Anterior cingulate cortex (tissue), 58 donors: Measurements from ENCODE around the gene ANXA2.

Experiments
- DNase-seq, 58 donors: peaks; one replicate each; lab custom pipeline; 2025; lab: John Stamatoyannopoulos, UW

Gene ANXA2

DNA sequence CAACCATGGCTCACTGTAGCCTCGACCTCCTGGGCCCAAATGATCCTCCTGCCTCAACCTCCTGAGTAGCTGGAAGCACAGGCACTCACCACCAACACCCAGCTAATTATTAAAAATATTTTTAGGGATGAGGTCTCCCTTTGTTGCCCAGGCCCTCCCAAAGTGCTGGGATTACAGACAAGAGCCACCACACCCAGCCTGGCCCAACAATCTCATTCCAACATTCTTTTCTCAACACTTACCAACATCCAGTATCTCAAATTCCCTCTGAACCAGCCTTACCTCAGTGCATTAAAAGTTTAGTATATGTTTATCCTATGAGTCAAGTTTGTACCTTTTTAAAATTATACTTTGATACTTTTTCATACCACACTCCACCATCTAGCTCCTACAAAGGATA is 25.0 kb downstream of the ANXA2 start:
- DNase-seq, result no peak

DNA sequence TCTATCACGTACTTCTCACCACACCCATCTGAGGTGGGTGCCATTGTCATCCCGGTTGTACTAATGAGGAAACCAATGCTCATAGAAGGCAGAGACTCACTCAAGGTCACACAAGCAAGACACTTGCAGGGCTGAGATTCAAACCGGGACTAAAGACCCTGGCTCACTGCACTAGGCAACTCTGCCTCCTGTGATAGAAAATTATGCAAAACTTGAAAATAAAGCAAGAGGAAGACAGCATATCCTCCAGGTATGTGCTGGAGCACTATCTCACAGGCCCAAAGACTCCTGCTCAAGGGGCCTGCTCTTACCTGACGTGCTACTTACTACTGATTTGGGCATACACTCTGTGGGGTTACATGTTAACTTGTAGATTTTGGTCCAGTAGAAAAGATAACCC is 25.6 kb downstream of the ANXA2 start:
- no peak for DNase-seq

DNA sequence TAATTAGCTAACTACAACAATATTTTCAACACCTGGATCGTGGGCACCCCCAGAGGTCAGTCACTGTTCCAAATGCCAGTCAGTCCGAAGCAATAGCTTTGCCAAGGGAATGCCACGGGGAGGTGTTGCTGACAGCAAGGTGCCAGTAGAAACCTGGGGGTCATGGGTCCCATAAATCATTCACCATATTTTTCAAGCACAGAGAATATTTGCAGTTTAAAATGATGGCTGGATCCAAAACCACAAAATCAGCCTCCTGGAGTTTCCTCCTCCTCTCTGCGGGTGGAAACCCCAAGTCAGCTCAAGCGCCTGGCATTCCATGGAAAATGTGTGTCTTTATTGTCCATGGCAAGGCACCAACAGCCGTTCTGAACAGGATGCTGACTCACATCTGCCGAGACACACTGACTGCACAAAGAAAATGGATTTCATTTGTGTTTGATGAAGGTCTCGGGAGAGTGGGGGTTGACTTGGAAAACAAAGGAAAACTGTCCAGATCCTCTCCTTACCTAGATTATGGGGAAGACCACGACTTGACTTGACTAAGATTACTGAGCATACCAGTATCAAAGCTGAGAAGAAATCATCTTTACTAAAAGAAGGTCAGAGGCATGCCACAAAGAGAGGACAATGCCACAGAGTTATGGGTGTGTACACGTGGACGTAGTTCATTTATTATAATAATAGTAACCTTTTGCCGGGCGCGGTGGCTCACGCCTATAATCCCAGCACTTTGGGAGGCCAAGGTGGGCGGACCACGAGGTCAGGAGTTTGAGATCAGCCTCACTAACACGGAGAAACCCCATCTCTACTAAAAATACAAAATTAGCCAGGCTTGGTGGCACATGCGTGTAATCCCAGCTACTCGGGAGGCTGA is 26.4 kb downstream of the ANXA2 start:
- peak in 3 of 58 donors; percentile 5 to 24 (median 10) for DNase-seq

DNA sequence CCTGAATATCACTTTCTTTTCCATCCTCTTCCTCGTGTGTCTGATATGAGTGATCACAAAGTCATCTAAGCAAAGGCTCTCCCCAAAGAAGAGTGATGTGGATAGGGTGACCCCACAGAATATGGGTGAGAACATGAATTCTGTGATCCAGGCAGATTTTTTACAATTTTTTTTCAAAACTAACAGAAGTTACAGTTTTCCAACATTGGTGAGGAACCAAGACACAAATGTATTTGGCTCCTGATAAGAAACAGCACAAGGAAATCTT is 27.0 kb downstream of the ANXA2 start:
- no peak for DNase-seq

DNA sequence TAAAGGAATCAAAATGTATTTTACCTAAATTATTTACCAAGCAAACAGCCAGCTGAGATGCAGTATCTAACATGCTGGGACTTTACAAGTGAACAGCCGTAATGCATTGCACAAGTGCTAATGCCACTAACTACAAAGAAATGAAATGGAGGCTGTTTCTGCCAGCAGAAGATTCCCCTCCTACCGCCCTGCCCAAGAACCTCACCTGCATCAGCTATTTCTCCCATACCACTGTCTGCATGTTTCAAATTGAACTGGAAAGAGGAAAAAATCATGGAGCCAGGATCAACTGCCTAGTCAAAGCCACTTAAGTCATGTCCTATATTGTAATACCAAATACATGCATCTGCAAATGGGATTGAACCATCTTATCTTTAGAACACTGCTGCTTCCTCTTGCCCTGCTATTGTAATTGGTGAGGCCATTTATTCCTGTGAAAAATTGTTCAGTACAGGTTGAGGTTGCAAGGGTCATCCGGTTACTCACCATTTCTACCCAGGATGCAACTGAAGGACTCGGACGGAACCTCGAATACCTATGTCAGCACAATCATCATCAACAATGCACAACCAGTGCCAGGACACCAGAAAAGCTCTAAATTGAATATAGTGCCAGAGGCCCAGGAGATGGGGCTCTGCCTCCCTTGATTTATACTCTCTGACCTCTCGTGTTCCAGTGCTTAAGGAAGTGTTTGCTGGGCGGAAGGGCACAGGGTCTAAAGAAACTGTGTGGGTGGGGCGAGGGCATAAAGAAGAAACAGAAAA is 27.5 kb downstream of the ANXA2 start:
- no peak for DNase-seq

DNA sequence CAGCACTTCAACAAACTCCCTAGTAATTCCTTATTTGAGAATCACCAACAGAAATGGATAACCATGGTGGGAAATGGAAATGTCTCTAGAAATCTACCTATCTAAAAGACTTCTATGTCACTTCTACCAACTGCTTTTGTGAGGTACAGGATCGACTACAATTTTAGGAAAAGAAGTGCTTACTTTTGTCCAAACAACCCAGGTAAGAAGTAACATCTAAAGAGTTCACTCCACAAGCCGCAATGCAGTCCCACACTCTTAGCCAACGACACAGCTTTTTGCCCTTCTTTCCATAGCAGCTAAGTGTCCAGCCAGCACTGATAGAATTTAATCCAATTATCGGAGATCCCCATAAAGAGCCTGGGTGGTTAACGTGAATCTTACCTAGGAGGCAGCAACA is 28.1 kb downstream of the ANXA2 start:
- DNase-seq, result no peak

DNA sequence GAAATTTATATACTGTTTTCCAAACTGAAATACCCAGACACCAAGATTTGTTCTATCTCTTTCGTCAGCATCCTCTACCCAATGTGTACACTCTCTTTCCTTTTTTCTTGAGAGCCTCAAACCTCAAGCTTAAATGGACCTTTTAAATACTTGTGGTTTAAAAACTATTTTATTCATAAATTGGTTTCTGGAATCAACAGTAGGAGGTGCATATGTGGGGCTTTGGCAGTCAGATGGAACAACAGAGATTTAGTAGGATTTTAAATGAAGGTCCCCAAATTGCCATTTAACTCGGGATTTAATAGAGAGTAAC is 33.2 kb downstream of the ANXA2 start:
- no peak for DNase-seq

DNA sequence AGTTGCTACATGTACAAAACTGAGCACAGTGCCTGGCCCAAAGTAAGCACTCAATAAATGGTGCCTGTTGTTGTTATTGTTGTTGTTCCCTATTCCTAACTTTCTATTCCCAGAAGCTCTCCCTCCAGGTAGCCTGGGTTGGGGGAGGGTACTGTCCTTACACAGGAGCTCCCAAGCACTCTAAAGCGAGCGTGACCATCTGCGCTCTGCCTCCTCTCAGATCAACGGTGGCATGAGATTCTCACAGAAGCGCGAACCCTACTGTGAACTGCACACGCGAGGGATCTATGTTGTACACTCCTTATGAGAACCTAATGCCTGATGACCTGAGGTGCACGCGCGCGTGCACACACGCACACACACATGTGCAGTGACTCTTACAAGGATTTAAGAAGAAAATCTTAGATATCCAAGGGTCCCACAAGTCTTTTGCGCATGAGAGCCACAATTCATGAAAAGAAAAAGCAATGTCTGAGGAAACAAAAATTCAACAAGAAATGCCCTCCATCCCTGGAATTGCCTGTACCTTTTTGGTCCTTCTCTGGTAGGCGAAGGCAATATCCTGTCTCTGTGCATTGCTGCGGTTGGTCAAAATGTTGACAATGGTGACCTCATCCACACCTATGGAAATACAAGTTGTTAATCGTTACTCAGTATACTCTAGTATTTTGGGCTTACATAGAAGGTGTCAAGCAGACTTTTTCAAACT is 33.7 kb downstream of the ANXA2 start:
- no peak for DNase-seq

DNA sequence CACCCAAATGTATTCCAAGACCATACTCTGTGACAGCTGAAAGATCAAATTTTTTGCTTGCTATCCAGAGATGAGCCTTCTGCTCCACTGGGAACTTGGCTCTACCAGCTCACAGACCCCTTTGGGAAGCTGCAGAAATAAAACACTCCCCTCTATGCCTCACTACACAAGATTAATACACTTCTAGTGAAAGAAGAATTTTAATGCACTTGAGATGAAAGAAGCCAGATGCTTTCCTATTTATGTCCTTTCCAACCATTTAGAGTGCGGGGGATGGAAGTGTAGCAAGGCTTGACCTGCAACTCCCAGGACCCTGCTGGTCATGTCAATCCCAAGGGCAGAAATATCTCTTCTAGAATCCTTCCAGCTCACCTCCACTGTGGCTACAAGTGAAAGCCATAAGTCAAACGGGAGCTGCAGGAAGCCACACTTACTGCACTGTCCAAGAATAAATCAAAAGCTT is 34.7 kb downstream of the ANXA2 start:
- no peak for DNase-seq

DNA sequence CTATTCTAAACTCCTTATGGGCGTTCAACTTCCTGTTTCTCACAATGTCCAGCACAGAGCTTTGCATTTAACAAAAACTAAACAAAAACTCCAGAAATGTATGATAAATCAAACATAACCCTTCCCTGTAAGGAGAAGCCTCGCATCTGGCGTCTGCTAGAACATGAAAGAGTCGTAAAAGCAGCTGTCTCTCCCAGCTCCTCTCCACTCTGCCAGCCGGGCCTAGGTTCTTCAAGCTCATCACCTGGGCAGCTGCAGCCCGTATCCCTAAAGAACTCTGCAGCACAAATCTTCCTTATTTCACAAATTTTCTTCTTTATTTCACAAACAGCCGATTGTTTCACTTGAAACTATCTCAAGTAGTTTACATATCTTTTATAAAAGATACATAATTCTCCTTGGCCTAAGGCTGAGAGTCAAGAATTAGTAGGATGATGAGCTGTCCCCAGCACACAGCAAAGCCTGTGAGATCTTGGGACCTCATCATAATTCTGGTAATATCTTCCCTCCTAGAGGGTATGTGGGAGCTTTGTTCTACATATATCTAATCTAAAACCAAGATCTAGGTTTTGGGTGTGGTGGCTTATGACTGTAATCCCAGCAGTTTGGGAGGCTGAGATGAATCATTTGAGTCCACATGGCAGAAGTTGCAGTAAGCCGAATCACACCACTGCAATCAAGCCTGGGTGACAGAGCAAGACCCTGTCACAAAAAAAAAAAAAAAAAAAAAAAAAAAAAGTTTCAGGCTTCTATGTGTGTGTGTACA is 35.3 kb downstream of the ANXA2 start:
- DNase-seq, result no peak

DNA sequence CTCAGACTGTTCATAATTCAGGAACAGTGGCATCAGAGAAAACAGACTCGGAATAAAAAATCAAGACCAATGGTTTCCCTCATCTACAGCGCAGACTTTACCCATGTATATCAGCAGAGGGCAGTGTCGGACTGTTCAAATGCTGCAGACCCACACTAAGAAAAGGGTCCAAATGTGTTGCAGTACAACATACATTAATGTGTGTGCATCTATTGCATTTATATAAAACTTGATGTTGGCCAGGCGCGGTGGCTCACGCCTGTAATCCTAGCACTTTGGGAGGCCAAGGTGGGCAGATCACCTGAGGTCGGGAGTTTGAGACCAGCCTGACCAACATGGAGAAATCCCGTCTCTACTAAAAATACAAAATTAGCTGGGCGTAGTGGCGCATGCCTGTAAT is 38.0 kb downstream of the ANXA2 start:
- peak in 40 of 58 donors; percentile 6 to 72 (median 22) for DNase-seq

DNA sequence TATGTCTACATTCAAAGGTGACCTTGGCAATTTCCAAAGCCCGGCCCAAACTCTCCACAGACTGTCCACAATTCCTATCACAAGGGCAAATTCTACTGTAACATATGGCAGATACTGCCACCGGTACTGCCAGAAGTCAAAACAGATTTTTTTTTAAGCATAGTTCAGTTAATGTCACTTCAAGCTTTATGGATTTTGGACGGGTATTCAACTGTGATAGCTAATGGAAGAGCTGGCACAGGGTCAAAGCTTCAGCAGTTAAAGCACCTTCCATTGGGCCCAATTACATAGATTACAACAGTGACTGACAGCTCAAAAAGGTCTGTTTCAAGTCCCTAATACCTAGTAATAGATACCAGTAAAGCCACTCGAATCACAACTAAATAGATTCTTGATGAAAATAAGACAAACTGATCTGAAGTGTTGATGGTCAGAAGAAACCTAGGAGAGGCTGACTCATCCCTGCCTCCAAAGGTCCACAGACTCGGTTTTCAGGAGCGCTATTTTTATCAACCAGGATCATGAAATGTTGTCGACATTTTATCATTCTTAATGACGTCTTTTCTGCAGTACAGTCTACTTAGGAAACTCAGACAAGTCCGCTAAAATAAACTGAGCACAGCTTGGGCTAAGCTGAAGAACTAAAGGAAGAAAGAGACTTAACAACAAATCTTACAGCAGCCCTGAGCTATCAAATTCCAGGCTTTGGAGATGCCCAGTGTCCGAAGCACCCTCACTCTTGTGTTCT is 38.7 kb downstream of the ANXA2 start:
- DNase-seq, result no peak

DNA sequence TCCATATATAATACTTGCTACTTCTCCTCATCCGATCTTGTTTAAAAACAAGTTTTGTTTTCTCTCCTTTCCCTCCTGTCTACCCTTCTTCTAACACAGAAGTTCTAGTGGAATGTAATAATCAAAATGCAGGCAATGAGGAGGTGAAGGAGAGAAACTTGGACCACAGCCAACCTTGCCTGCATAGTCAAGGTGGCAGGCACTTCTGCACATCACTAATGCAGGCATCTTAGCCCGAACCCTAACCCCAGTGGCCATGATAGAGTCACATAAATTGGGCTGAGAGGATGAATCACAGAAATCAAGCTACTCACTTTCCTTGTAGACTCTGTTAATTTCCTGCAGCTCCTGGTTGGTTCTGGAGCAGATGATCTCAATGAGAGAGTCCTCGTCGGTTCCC is 41.0 kb downstream of the ANXA2 start:
- DNase-seq, result no peak

DNA sequence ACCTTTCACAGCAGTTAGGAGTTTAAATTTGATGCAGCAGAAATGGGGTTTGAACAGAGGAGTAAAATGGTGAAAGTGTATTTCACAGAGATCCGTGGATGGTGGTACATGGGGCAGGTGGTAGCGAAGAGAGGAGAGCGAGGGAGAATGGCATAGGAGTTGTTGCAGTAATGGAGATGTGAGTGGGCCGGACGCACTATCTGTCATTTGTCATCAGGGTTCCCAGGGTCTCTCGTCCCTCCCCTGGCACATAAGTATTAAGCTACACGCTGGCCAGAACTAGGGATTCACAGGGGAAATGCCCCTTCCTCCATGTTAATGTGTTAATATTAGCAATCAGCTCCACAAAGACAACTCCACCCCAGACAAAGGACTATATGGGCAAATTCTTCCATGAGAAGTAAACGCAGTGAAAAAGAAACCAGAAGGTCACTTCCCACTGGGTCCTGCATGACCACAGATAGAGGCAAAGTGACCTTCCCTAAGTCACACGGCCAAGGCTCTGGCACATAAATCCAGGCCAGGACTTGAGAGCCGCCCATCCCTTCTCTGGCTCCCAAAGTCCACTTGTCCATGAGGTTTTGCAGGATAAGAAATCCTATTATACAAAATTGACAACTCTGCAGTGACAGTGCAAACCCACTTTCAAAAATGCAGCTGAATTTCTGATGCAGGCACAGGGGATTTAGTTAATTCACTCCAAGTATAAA is 42.5 kb downstream of the ANXA2 start:
- DNase-seq, result no peak

DNA sequence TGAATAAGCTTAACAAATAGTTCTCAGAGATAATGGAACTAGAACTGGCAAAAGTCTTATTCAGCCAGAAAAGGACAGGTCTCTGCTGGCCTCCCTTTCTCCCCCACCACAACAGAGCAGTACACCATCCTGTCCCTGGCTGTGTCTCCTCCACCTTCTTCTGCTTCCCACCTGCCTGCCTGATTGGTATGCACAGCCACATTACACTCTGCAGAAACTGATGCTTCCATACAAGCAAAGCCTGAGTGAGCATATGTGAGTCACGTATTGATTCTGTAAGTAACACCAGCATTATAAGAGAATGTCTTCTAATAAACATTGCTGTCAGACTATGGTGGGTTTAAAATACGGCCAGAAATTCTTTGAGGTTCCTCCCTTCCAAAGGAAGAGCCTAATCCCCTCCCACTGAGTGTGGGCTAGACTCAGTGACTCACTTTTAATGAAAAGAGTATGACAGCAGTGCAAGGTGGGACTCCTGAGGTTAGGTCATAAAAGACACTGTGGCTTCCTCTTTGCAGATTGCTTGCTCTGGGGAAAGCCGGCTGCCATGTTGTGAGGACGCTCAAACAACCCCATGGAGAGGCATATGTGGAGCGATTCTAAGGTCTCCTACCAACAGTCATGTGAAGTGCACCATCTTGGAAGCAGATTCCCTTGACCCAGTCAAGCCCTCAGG is 44.4 kb downstream of the ANXA2 start:
- DNase-seq, result no peak

DNA sequence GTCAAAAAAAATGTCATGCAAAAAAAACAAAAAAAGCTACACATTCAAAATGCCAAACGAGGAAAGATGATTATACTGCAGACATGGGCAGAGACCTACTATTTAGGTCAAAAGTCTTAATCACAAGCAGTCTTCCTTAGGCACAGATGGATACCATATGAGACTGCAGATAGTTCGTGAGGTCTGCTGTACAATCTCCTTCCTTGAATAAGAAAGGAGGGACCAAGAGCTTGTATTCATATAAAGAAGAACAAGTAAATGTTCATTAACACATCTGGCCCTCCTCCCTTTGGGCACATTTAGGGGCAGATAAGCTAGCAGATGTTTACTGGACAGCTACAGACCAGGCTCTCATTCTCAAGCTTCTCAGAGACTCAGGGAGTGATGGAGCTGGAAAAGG is 45.3 kb downstream of the ANXA2 start:
- DNase-seq, result no peak

DNA sequence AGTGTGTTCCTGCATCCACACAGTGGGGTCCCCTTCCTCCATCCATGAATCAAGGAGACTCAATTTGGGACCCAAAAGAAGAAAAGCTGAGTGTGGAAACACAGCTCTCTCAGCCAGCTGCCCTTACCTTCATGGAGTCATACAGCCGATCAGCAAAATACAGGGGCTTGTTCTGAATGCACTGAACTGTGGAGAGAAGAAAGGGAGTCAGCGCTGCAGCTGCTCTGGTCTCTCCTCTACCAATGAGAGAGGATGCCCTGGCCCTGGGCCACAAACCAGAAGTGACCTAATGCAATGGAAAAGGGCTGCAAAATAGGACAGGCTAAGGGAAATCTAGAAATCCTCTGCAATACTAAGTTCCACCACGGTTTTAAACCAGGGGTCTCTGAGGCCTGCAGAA is 46.7 kb downstream of the ANXA2 start:
- DNase-seq, result peak in 15 of 58 donors; percentile 1 to 41 (median 12)

DNA sequence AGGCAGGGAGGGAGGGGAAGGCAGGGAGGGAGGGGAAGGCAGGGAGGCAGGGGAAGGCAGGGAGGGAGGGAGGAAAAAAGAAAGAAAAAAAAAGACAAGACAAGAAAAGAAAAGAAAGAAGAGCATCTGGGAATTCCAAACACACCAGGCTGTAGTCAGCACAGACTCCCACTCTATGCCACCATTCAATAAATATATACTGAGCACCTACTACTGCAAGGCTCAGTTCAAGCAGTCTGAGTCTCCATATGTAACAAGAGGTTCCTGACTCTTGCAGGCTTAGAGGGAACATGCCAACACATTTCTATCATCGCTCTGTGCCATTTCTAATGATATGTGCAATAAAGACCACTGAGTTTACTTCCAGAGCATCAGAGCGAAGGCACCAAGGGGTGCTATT is 47.7 kb downstream of the ANXA2 start:
- DNase-seq, result peak in 1 of 58 donors; percentile 60

DNA sequence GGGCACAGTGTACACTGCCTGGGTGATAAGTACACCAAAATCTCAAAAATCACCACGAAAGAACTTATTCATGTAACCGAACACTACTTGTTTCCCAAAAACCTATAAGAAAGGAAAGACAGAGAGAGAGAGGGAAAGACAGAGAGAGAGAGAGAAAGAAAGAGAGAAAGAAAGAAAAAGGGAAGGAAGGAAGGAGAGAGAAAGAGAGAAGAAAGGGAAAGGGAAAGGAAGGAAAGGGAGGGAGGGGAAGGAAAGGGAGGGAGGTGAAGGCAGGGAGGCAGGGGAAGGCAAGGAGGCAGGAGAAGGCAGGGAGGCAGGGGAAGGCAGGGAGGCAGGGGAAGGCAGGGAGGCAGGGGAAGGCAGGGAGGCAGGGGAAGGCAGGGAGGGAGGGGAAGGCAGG is 48.2 kb downstream of the ANXA2 start:
- DNase-seq, result no peak
